Measurements from ENCODE around the gene RPS6KA2.

The RPS6KA2 gene

GRCh38 chr6:166627033-166627874 lies at the start of gene RPS6KA2:
Gene RPS6KA2, minus strand, starts transcription at chr6:166627251. Its CDS starts 232 bp downstream, at chr6:166627019.
- no peak for DNase-seq

- no peak for DNase-seq
Measured at GRCh38 chr6:166676270-166676860, 49.3 kb upstream of the RPS6KA2 start.

DNA sequence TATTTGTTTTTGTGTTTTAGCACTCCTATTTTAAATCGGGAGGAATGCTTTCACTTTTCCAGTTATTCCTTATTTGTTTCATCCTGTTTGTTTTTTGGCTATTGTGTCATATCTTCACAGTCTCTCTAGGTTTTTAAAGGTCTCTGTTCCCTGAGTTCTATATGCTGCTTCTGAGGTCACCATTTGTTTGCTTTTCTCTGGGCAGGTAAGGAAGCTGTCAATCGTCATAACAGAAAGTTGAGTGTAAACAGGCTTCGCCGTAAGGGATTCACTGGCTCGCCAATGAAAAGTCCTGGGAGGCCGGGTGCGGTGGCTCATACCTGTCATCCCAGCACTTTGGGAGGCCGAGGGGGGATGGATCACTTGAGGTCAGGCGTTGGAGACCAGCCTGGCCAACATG lies 48.7 kb upstream of the RPS6KA2 start:
- no peak for DNase-seq

DNA sequence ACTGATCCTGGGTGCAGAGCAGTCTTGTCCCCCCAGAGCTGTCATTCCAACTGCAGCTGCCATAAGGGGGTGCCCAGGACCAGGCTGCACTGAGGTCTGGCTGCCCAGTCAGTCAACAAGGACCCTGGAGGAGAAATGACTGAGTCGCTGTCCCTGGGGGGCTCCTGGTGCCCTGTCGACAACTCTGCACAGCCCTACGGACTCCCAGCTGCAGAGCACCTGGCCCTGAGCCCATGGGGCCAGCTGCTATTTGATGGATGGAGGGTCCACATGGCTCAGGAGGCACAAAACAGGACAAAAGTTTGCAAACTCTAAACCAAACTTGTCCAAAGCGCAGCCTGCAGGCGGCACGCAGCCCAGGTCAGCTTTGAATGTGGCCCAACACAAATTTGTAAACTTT lies 46.3 kb upstream of the RPS6KA2 start:
- no peak for DNase-seq

- no peak for DNase-seq
Measured at GRCh38 chr6:166672624-166673206, 45.7 kb upstream of the RPS6KA2 start.

GRCh38 chr6:166672146-166672545 lies 45.1 kb upstream of the RPS6KA2 start:
- DNase-seq: no peak

GRCh38 chr6:166671434-166672081 lies 44.5 kb upstream of the RPS6KA2 start:
- no peak for DNase-seq

DNA sequence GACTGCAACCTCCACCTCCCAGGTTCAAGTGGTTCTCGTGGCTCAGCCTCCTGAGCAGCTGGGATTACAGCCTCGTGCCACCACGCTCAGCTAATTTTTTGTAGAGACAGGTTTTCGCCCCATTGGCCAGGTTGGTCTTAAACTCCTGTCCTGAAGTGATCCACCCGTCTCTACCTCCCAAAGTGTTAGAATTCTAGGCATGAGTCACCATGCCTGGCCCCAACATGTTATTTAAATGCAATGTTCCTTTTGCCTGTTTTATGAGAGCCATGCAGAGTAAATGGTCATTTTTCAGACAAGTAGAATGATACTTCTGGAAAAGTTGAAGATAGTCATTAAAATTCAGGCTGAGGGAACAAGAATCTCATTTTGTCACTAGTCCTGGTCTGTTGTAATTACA lies 43.8 kb upstream of the RPS6KA2 start:
- DNase-seq: no peak

- DNase-seq: no peak
Measured at GRCh38 chr6:166670013-166670412, 43.0 kb upstream of the RPS6KA2 start.

GRCh38 chr6:166667796-166668610 lies 41.0 kb upstream of the RPS6KA2 start:
- DNase-seq: no peak

DNA sequence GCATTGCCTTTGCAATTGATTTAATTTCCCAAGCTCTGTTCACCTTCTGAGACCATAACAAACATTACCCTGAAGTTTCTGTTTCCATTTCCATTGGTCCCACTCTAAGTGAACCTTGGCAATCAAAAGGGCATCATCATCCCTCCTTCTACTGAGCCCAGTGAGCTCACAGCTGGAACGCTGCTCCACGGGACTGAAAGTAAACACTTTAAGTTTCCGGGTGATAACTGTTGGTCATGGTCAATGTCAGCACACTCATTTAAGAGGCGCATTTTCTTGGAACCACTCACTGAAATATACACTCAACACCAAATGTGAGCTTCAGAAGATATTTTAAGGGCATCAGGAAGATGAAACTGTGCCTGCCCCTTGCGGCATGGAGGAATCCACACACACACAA lies 37.1 kb upstream of the RPS6KA2 start:
- no peak for DNase-seq

- DNase-seq: no peak
Measured at GRCh38 chr6:166663568-166663967, 36.5 kb upstream of the RPS6KA2 start.

- no peak for DNase-seq
Measured at GRCh38 chr6:166662690-166663089, 35.6 kb upstream of the RPS6KA2 start.

DNA sequence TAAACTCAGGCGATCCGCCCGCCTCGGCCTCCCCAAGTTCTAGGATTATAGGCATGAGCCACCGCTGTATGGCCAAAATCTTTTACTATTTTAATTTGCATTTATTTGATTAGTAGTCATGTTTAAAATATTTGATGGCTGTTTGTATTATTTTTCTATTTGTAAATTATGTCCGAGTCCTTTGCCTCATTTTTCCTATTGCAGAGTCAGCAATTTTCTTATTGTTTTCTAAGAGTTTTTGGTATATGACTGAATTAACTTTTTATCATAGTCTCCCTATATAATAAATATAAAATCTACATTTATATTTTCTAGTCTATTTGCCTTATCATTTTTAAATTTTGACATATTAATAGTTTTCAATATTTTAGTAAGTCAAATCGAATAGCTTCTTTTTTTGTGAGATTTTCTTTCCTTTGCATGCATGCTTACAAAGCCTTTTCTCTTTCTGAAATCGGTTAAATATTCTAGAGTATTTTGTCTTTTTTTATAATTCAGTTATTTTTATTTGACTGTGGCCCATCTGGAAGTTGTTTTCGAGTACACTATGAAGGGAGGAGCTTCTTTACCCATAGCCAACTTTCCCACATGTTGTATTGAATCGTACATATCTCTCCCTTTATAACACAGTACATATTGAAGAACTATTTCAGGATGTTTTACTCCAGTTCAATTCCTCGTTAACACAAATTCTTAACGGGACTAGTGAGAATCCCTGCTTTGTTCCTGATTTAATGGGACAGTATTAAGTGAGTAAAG lies 34.5 kb upstream of the RPS6KA2 start:
- DNase-seq: no peak

GRCh38 chr6:166660157-166660688 lies 33.2 kb upstream of the RPS6KA2 start:
- DNase-seq: no peak

GRCh38 chr6:166659581-166659980 lies 32.5 kb upstream of the RPS6KA2 start:
- DNase-seq: no peak

- no peak for DNase-seq
Measured at GRCh38 chr6:166658792-166659150, 31.7 kb upstream of the RPS6KA2 start.

GRCh38 chr6:166658115-166658791 lies 31.2 kb upstream of the RPS6KA2 start:
- DNase-seq: no peak

GRCh38 chr6:166657531-166657930 lies 30.5 kb upstream of the RPS6KA2 start:
- no peak for DNase-seq

GRCh38 chr6:166656230-166657151 lies 29.4 kb upstream of the RPS6KA2 start:
- no peak for DNase-seq

All from NK-92 treated with Interleukin-12 subunit alpha and Interleukin-12 subunit beta, amount 100 ng/mL, for 24 hours (cell line).